ENCODE measurements around the gene FAM13C. TPM values are rescaled to one million over a fixed set of nuclear protein-coding genes. Genes with fewer than 3 reads are reported as not detected.

FAM13C gene
- total RNA-seq, 4 donors from 2014 or later = 11.4 to 29.5 (median 22.0) TPM

DNA sequence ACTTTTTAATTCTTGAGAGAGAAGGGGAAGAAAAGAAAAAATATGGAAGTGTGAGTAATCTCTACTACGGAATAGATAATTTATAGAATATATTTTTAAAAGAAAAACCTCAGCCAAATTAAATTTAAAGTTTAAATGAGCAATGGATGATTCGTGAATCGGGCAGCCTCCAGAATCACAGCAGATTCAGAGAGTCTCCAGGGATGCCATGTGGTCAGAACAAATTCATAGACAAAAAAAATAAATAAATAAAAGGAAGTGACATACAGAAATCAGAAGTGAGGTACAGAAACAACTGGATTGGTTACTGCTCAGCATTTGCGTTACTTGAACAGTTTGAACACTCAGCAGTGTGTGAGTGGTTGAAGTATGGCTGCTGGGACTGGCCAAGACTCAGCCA lies 132.9 kb downstream of the FAM13C start:
- TF ChIP-seq, protein P1, sequence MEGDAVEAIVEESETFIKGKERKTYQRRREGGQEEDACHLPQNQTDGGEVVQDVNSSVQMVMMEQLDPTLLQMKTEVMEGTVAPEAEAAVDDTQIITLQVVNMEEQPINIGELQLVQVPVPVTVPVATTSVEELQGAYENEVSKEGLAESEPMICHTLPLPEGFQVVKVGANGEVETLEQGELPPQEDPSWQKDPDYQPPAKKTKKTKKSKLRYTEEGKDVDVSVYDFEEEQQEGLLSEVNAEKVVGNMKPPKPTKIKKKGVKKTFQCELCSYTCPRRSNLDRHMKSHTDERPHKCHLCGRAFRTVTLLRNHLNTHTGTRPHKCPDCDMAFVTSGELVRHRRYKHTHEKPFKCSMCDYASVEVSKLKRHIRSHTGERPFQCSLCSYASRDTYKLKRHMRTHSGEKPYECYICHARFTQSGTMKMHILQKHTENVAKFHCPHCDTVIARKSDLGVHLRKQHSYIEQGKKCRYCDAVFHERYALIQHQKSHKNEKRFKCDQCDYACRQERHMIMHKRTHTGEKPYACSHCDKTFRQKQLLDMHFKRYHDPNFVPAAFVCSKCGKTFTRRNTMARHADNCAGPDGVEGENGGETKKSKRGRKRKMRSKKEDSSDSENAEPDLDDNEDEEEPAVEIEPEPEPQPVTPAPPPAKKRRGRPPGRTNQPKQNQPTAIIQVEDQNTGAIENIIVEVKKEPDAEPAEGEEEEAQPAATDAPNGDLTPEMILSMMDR (IDR thresholded peaks at IDR 0.05; ENCODE audit: low read depth) = no peak

DNA sequence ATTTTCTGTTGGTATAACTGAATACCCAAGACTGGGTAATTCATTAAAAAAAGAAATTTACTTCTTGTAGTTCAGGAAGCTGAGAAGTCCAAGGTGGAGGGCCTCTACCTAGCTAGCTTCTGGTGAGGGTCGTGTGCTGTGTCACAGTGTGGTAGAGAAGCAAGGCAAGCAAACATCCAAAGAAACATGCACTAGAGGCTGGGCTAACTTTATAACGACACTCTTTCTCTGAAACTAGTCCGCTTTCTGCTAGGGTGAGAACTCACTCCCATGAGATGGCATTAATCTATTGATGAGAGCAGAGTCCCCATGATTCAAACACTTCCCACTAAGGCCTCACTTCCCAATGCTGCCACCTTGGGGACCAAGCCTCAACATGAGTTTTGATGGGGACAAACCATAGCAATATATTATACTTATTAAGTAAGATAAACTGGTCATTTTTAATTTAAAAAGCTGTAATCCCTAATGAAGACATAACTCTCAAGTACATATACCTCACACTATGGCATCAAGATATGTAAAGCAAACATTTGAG lies 135.1 kb downstream of the FAM13C start:
- TF ChIP-seq, protein P1 (IDR thresholded peaks at IDR 0.05; ENCODE audit: low read depth) = no peak

DNA sequence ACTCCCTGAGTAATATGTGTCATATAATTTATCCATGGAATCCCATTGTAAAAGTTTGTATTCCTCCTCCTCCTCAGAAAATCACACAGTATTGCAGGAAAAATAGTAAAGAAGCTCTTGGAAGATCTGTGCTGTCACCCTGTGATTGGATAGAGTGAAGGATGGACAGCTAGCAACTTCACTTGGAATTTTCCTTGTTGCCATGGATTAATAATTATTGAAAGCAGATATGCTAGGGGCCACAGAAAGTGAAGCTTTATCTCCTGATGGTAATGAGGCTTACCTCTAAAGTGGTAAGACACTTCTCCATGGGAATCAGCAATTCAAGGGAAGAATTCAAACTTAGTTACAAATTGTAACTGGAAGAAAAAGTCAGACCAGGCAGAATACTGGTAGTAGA lies 137.1 kb downstream of the FAM13C start:
- TF ChIP-seq, protein P1 (IDR thresholded peaks at IDR 0.05; ENCODE audit: low read depth) = no peak

DNA sequence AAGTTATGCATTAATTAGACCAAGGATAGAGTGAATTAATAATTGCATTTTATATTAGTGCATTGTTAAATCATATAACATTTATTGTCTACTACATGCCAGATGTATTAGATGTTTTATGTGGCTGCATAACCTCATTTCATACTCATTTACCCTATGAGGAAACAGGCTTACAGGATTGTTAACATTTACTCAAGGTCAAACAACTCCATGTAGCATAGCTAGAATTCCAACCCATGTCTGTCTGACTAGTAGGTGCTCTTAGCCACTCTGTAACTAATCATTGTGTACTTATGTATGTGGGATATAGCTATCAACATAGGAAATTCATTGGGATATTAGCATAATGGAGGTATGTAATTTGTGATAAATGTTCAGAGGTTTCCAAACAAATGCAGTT lies 139.6 kb downstream of the FAM13C start:
- TF ChIP-seq, protein P1 (IDR thresholded peaks at IDR 0.05; ENCODE audit: low read depth) = no peak

DNA sequence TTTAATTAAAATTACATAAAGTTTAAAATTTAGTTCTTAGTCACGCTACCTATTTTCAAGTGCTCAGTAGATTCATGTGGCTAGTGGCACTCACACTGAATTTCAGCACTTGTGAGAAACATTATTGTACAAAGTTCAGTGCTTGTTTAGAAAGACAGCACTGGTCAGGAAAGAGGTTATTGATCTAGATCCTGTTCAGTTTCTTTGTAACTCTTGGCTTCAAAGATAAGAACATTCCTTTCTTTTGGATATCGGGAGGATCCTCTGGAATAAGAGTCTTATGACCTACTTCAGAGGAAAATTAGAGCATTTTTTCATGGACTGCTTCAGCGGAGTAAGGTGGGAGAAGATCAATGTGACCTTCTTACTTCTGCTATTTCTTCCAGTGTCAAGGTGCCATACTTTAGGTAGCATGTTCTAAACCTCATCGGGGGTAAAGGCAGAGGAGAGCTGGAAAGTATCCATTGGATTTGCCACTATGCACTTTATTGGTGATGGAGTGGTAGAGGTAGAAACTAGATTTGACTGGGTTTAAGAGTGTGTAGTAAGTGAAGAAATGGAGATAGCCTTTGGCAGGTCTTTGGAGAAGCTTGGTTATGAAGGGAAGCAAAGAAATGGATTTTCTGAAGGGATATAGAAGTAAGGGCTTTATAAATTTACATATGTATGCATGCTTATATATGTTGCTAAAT lies 146.0 kb downstream of the FAM13C start:
- TF ChIP-seq, protein P1 (IDR thresholded peaks at IDR 0.05; ENCODE audit: low read depth) = no peak

DNA sequence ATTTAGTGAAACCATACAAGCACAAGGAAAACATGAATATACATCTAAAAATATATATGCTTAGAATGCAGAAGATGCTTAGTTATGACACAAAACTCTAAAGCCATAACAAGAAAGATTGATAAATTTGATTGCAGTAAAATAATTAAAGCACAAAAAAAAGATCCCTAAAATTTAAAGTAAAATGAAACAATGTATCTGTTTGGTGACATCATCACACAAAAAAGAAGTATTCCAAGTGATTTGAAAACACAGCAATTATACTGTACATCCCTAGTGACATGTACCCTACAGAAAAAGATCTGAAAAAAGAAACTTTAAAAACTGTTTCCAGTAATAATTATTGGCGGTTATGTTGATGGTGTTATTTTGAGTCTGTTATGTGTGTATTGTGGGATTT lies 148.2 kb downstream of the FAM13C start:
- TF ChIP-seq, protein P1 (IDR thresholded peaks at IDR 0.05; ENCODE audit: low read depth) = no peak

DNA sequence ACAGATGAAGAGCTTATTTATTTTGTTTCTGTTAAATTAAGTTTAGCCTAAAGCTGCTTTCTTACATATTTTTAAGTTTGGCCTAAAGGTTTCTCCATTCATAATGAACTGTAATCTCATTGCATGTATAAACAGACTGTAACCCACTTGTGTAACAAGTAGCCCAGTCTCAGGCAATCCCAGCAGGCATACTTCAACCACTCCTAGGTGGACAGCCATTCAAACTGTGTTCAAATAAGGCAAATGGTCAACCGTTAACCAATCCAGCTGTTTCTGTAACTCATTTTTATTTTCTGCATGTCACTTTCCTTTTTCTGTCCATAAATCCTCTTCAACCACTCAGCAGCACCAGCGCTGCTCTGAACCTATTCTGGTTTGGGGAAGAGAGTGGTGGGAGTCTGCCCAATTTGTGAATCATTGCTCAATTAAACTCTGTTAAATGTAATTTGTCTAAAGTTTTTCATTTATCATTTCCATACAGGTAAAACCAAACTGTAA lies 150.0 kb downstream of the FAM13C start:
- TF ChIP-seq, protein P1 (IDR thresholded peaks at IDR 0.05; ENCODE audit: low read depth) = no peak
